ENCODE measurements around the gene SPTLC3.

The SPTLC3 gene

DNA sequence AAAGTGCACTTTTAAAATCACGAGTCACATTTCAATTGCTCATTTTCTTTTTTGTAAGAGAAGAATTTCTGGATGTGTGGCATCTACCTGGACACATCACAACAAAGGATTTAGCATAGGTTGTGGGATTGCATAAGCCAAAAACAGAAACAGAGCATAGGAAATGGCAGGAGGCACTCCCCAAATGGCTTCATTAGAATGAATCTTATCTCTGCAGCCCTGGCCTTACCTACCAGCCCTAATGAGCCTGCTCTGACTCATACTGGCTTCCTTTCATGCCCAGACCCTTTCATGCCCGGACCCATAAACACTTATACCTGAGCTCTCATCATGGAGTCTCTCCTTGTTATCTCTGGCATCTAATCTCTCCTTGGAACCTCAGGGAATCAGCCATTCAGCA, 23.9 kb upstream of the SPTLC3 start:
- no peak for DNase-seq (ENCODE audit: low spot score)

- no peak for DNase-seq (ENCODE audit: low spot score)
Observed at GRCh38 chr20:12987261-12987660, 21.5 kb upstream of the SPTLC3 start.

GRCh38 chr20:12989586-12990115, 19.1 kb upstream of the SPTLC3 start:
- no peak for DNase-seq (ENCODE audit: low spot score)

DNA sequence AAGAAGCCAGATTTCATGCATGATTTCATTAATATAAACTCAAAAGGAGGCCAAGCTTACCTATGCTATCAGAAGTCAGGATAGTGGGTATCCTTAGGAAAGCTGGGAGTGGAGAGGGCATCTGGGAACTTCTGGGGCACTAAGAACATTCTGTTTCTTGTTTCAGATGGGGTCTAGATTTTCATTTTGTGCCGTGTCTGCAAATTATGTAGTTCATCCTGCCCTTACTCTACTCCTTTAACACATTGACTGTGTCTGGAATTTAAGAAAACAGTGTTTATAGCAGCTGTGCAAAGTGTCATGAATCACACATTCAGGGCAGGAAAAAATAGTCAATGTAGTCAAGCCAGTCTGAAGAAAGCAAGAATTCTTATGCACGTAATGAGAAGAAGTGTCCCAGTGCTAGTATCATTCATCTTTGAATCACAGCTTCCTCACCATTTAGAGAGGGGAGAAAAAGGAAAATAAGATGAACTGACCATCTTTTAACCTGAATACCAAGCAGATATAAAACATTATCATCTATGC, 11.6 kb upstream of the SPTLC3 start:
- DNase-seq (ENCODE audit: low spot score), result no peak

GRCh38 chr20:12998046-12998445, 10.7 kb upstream of the SPTLC3 start:
- no peak for DNase-seq (ENCODE audit: low spot score)

GRCh38 chr20:12999201-12999600, 9.6 kb upstream of the SPTLC3 start:
- no peak for DNase-seq (ENCODE audit: low spot score)

DNA sequence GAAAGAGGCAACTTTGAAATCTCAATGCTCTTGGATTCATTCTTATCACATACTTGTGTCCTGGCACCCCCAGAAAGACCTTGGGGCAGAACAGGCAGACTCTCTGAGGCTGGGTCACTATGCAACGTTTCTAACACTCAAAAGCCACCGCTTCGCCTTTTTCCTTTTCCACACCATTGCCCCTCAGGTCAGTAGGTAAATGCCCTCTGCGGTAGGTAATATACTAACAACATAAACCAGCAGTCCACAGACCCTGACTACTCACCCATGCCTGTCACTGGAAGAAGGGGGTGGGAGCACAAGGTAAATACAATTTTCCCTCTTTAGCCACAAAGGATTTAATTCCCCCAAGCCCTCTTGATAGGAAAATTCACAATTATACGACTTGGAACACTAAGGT, 6.5 kb upstream of the SPTLC3 start:
- no peak for DNase-seq (ENCODE audit: low spot score)

GRCh38 chr20:13006825-13007224, 1.9 kb upstream of the SPTLC3 start:
- DNase-seq (ENCODE audit: low spot score), result no peak

DNA sequence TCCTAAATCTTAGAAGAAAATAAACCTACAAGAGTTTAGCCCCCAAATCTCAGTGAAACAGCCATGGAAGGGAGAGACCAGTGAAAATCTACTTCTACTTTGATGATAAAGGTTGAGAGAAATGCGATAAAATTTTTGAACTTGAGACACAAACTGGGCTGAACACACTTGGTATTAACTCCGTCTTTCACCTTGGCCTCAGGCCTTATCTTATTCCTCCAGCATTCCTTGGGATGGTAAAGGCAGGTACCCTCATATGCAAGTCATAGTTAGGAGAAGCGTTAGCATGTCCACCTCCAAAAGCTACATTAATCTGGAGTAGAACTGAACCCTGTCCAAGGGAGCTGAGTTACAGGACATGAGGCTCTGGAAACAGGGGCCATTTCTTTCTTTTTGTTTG, 1.2 kb upstream of the SPTLC3 start:
- DNase-seq (ENCODE audit: low spot score), result no peak

GRCh38 chr20:13009682-13010406, 1.1 kb downstream of the SPTLC3 start:
- peak; percentile 71 for DNase-seq (ENCODE audit: low spot score)

GRCh38 chr20:13012886-13013285, 4.1 kb downstream of the SPTLC3 start:
- no peak for DNase-seq (ENCODE audit: low spot score)

DNA sequence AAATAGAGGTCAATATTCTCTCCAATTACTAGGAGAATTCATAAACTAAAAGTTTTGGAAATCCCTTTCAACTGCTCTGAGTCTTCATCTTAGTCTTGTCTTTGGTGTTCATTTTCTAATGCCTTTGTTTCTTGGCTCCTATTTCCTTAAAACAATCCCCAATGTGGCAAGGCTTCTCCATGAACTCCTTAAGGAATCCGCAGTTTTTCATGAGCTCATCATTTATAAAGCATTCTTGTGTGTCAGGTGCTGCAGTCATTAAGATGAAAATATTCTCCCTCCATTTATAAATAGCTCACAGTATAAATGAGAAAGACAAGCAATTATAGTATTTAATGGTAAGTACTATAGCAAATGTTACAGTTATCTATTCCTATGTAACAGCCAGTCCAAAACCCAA, 4.6 kb downstream of the SPTLC3 start:
- no peak for DNase-seq (ENCODE audit: low spot score)

DNA sequence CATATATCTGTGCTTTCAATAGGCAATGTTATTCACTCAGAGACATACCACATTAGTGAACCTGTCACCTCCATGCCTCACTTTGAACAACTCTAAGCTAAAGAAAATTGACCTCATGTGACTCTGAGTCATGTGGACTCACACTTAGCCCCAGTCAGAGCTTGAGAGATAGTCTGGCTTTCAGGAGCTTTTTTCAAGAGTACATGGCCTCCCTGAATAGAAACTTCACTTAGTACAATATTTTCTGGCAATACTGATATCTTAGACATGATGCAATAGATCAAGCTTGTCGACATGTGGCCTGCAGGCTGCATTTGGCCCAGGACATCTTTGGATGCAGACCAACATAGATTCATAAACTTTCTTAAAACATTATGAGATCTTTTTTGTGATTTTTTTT, 8.5 kb downstream of the SPTLC3 start:
- DNase-seq (ENCODE audit: low spot score), result no peak

- DNase-seq (ENCODE audit: low spot score), result no peak
Observed at GRCh38 chr20:13017883-13018535, 9.2 kb downstream of the SPTLC3 start.

- DNase-seq (ENCODE audit: low spot score), result no peak
Observed at GRCh38 chr20:13021205-13021970, 12.6 kb downstream of the SPTLC3 start.

GRCh38 chr20:13022401-13023155, 13.8 kb downstream of the SPTLC3 start:
- peak; percentile 46 for DNase-seq (ENCODE audit: low spot score)

GRCh38 chr20:13024596-13024995, 15.8 kb downstream of the SPTLC3 start:
- no peak for DNase-seq (ENCODE audit: low spot score)

DNA sequence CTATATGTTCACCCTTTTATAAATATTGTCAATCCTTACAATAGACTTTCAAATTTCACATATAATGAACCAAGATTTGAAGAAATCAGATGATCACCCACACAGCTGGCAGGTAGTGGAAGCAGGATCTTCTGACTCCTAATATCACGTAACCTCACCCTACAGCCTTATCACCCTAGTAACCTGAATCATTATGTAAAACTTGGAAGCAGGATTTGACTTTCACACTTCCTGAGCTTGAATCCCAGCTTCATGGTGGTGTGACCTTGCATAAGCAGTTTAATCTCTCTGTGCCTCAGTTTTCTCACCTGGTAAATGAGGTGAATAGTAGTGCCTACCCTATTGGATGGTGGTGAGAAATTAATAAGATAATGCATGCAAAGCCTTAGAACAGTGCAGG, 16.4 kb downstream of the SPTLC3 start:
- DNase-seq (ENCODE audit: low spot score), result no peak

GRCh38 chr20:13028001-13028400, 19.2 kb downstream of the SPTLC3 start:
- DNase-seq (ENCODE audit: low spot score), result no peak

DNA sequence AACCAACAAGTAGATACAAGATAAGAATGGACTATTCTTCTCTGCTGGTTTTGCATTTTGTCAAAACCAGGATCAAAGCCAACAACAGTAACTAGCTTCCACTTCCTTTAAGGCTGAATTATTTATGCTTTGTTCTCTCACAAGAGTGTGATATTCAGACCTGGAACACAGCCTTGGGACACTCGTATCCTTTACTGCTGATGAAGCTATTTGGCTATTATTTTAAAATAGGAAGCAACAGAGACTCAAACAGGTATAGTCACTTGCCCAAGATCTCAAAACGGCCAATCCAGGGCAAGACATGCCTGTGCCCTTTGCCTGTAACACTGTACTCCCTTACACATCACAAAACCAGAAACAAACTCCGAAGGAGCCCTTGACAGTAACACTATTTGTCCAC, 19.9 kb downstream of the SPTLC3 start:
- no peak for DNase-seq (ENCODE audit: low spot score)

DNA sequence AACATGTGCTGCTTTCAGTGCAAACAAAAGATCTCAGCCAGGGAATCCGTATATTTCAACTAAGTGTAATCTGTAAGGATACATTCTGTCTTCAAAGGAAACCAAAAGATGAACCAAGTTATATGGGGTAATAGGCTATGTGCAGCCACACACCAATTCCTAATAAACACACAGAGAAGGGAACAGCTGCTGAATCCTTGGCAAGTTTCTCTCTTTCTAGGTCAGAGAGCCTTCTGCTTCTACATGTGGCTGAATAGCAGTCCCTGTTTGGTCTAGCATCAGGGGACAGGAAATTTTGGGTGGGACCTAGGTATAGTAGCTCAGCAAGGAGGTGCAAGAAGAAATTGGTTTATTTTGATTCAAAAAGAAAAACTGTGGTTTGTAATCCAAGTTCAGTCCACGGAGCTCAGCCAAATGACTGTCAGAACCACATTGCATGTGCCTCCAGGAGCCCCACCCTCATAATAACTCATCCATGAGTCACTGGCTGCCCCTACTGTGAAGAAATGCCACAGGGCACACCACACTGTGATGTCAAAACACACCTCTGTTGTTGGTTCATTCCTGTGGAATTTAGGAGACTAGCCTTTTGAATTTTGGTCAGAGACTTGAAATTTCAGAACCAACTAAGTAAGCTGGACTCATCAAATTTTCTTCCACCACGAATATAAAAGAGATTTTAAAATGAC, 21.1 kb downstream of the SPTLC3 start:
- peak; percentile 77 for DNase-seq (ENCODE audit: low spot score)
